ENCODE results near the gene CACNA2D3.

Gene CACNA2D3

GRCh38 chr3:54712539-54712938 lies 590.2 kb downstream of the CACNA2D3 start:
- no peak for DNase-seq

- no peak for DNase-seq
Observed at GRCh38 chr3:54713031-54713430, 590.7 kb downstream of the CACNA2D3 start.

GRCh38 chr3:54713455-54713854 lies 591.1 kb downstream of the CACNA2D3 start:
- DNase-seq, result no peak

- DNase-seq, result no peak
Observed at GRCh38 chr3:54714035-54714434, 591.7 kb downstream of the CACNA2D3 start.

GRCh38 chr3:54717506-54717905 lies 595.2 kb downstream of the CACNA2D3 start:
- no peak for DNase-seq

- no peak for DNase-seq
Observed at GRCh38 chr3:54719914-54720313, 597.6 kb downstream of the CACNA2D3 start.

- DNase-seq, result no peak
Observed at GRCh38 chr3:54720604-54721003, 598.3 kb downstream of the CACNA2D3 start.

- no peak for DNase-seq
Observed at GRCh38 chr3:54731732-54732445, 609.5 kb downstream of the CACNA2D3 start.

- no peak for DNase-seq
Observed at GRCh38 chr3:54733106-54734006, 611.0 kb downstream of the CACNA2D3 start.

GRCh38 chr3:54736459-54736858 lies 614.1 kb downstream of the CACNA2D3 start:
- DNase-seq, result no peak

- DNase-seq, result no peak
Observed at GRCh38 chr3:54743755-54744154, 621.4 kb downstream of the CACNA2D3 start.

GRCh38 chr3:54744291-54744690 lies 621.9 kb downstream of the CACNA2D3 start:
- no peak for DNase-seq

- no peak for DNase-seq
Observed at GRCh38 chr3:54745843-54746242, 623.5 kb downstream of the CACNA2D3 start.

GRCh38 chr3:54746722-54747121 lies 624.4 kb downstream of the CACNA2D3 start:
- no peak for DNase-seq

- DNase-seq, result no peak
Observed at GRCh38 chr3:54755756-54756155, 633.4 kb downstream of the CACNA2D3 start.

- no peak for DNase-seq
Observed at GRCh38 chr3:54756330-54756731, 634.0 kb downstream of the CACNA2D3 start.

GRCh38 chr3:54758461-54758860 lies 636.1 kb downstream of the CACNA2D3 start:
- DNase-seq, result no peak

GRCh38 chr3:54759166-54759565 lies 636.8 kb downstream of the CACNA2D3 start:
- DNase-seq, result no peak

GRCh38 chr3:54760201-54760600 lies 637.8 kb downstream of the CACNA2D3 start:
- DNase-seq, result no peak

- DNase-seq, result no peak
Observed at GRCh38 chr3:54761637-54762036, 639.3 kb downstream of the CACNA2D3 start.

- no peak for DNase-seq
Observed at GRCh38 chr3:54764911-54765310, 642.6 kb downstream of the CACNA2D3 start.

- DNase-seq, result no peak
Observed at GRCh38 chr3:54771050-54771449, 648.7 kb downstream of the CACNA2D3 start.

- DNase-seq, result no peak
Observed at GRCh38 chr3:54772051-54772450, 649.7 kb downstream of the CACNA2D3 start.

- DNase-seq, result no peak
Observed at GRCh38 chr3:54772746-54773145, 650.4 kb downstream of the CACNA2D3 start.

Data from RPMI8226 (cell line).